Measurements from ENCODE around the gene ENPP7.

ENPP7 gene, protein sequence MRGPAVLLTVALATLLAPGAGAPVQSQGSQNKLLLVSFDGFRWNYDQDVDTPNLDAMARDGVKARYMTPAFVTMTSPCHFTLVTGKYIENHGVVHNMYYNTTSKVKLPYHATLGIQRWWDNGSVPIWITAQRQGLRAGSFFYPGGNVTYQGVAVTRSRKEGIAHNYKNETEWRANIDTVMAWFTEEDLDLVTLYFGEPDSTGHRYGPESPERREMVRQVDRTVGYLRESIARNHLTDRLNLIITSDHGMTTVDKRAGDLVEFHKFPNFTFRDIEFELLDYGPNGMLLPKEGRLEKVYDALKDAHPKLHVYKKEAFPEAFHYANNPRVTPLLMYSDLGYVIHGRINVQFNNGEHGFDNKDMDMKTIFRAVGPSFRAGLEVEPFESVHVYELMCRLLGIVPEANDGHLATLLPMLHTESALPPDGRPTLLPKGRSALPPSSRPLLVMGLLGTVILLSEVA

DNA sequence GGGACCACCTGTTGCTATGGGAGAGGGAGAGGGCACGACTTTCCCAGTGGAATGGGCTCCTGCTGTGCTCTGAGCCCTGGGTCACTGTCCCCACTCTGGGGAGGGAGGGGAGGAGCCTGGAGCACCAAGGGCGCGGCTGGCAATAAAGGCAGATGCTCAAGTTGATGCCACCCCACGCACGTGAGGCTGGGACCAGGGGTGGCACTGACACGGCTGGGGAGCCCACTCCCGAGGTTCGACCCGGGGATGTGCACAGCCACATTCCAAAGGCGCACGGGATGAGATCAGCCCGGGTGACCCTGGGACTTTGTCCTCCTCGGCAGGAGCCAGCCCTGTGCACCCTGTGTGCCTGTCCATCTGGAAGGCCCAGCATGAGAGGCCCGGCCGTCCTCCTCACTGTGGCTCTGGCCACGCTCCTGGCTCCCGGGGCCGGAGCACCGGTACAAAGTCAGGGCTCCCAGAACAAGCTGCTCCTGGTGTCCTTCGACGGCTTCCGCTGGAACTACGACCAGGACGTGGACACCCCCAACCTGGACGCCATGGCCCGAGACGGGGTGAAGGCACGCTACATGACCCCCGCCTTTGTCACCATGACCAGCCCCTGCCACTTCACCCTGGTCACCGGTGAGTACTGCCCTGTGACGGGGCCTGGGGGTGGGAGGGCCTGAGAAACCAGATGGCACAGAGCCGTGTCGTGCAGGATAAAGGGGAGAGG lies at the start of gene ENPP7:
TSS of gene ENPP7 (plus strand) at position 175 of the 715 bp plus-strand sequence. CDS start at position 372, 197 bp downstream.
- no peaks in the 10 kb centered on the region for H3K4me1 ChIP-seq (ENCODE audit: control insufficient read depth, insufficient read depth, low read length, unreplicated experiment)
- no peaks in the 10 kb centered on the region for H3K36me3 ChIP-seq (ENCODE audit: insufficient read depth, low read length)
- H3K4me3 ChIP-seq (ENCODE audit: low read depth, low read length): no peak within 1 kb of the TSS
- no peak within 1 kb of the TSS for H3K27ac ChIP-seq (ENCODE audit: low read depth, low read length)
- H3K79me2 ChIP-seq (ENCODE audit: control insufficient read depth, insufficient read depth, low read length, unreplicated experiment): no peaks in the 10 kb centered on the region
- H2AFZ ChIP-seq (ENCODE audit: low read length, unreplicated experiment): no peak within 1 kb of the TSS
- no peaks in the 10 kb centered on the region for H3K27me3 ChIP-seq (ENCODE audit: insufficient read depth, low read length)

DNA sequence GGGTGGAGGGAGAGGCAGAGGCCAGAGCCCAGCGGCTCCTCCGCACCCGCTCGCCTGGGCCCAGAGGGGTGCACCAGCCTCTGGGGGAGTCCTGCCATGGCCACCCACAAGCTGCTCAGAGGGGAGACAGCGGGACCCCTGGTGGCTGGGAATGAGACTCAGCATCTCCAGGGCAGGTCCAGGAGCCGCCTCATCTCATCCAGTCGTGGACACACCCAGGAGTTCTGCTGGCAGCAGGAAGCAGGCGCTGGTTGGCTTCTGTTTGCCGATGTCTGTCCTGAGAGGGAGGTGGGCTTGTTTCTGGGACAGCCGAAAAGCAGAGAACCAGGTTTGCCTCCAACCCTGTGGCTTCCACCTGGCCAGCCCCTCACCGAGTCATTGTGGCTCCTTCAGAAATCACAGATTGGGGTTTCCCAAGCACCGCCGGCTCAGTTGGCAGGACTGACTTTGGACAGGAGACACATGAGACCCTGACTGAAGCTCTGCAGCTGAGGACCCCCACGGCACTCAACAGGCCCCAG lies 49.6 kb upstream of the ENPP7 start:
- Histone ChIP-seq H2AFZ (ENCODE audit: low read length, unreplicated experiment) (no peak overlapping the region), H3K79me2 (ENCODE audit: control insufficient read depth, insufficient read depth, low read length, unreplicated experiment) (no peaks in the 10 kb centered on the region), H3K36me3 (ENCODE audit: insufficient read depth, low read length) (no peaks in the 10 kb centered on the region), H3K27ac (ENCODE audit: low read depth, low read length) (no peak overlapping the region), H3K4me1 (ENCODE audit: control insufficient read depth, insufficient read depth, low read length, unreplicated experiment) (no peaks in the 10 kb centered on the region), H3K4me3 (ENCODE audit: low read depth, low read length) (no peak overlapping the region), H3K27me3 (ENCODE audit: insufficient read depth, low read length) (peaks cover 85% of the 10 kb centered on the region)

GRCh38 chr17:79681628-79682261 lies 49.0 kb upstream of the ENPP7 start:
- Histone ChIP-seq H3K4me3 (ENCODE audit: low read depth, low read length) (no peak overlapping the region), H3K27ac (ENCODE audit: low read depth, low read length) (no peak overlapping the region), H3K4me1 (ENCODE audit: control insufficient read depth, insufficient read depth, low read length, unreplicated experiment) (no peaks in the 10 kb centered on the region), H3K36me3 (ENCODE audit: insufficient read depth, low read length) (no peaks in the 10 kb centered on the region), H3K27me3 (ENCODE audit: insufficient read depth, low read length) (peaks cover 85% of the 10 kb centered on the region), H3K79me2 (ENCODE audit: control insufficient read depth, insufficient read depth, low read length, unreplicated experiment) (no peaks in the 10 kb centered on the region), H2AFZ (ENCODE audit: low read length, unreplicated experiment) (no peak overlapping the region)

GRCh38 chr17:79683365-79683764 lies 47.4 kb upstream of the ENPP7 start:
- no peak overlapping the region for H2AFZ ChIP-seq (ENCODE audit: low read length, unreplicated experiment)
- peaks cover 81% of the 10 kb centered on the region for H3K27me3 ChIP-seq (ENCODE audit: insufficient read depth, low read length)
- H3K4me3 ChIP-seq (ENCODE audit: low read depth, low read length): no peak overlapping the region
- no peak overlapping the region for H3K27ac ChIP-seq (ENCODE audit: low read depth, low read length)
- no peaks in the 10 kb centered on the region for H3K4me1 ChIP-seq (ENCODE audit: control insufficient read depth, insufficient read depth, low read length, unreplicated experiment)
- H3K79me2 ChIP-seq (ENCODE audit: control insufficient read depth, insufficient read depth, low read length, unreplicated experiment): no peaks in the 10 kb centered on the region
- no peaks in the 10 kb centered on the region for H3K36me3 ChIP-seq (ENCODE audit: insufficient read depth, low read length)

DNA sequence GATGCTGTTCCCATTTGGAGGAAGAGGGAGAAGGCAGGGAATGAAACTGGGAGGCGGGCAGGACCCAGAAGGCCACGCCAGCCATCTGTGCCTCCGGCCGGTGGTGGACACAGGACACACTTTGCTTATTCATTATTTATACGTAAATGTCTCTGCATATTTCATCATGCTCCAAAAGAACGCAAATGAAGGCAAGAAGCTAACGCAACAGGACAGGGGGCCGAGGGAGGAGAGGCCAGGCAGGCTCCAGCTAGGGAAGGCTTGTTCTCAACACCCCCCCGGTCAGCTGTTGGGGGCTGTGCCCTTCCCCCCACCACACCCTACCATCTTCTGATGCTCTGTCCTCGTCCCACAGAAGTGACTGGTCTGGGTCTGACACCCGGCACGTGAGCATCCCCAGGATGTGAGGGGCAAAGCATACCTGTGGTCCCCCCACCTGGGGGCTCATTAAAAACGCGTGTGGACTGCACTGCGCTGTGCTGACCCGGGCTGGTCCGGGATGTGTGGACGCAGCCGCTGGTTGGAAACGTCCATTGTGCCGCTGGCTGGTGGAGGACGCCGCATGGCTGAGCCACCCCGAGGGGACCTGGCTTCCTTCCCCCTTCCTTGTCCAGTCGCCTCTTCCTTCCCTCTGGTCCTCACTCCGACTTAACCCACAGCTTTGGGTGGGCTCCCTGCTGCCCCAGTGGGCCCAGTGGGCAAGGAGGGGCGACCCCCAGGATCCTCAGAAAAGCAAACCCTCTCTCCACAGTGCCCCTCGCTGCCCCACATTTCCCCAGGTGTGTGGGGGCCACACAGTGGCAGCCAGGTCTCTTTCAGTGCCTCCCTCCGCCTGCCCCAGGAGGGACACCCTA lies 46.4 kb upstream of the ENPP7 start:
- no peaks in the 10 kb centered on the region for H3K36me3 ChIP-seq (ENCODE audit: insufficient read depth, low read length)
- H2AFZ ChIP-seq (ENCODE audit: low read length, unreplicated experiment): no peak overlapping the region
- H3K4me1 ChIP-seq (ENCODE audit: control insufficient read depth, insufficient read depth, low read length, unreplicated experiment): no peaks in the 10 kb centered on the region
- H3K4me3 ChIP-seq (ENCODE audit: low read depth, low read length): no peak overlapping the region
- H3K27me3 ChIP-seq (ENCODE audit: insufficient read depth, low read length): peaks cover 81% of the 10 kb centered on the region
- no peak overlapping the region for H3K27ac ChIP-seq (ENCODE audit: low read depth, low read length)
- H3K79me2 ChIP-seq (ENCODE audit: control insufficient read depth, insufficient read depth, low read length, unreplicated experiment): no peaks in the 10 kb centered on the region

GRCh38 chr17:79685121-79685520 lies 45.6 kb upstream of the ENPP7 start:
- H3K79me2 ChIP-seq (ENCODE audit: control insufficient read depth, insufficient read depth, low read length, unreplicated experiment): no peaks in the 10 kb centered on the region
- no peak overlapping the region for H3K4me3 ChIP-seq (ENCODE audit: low read depth, low read length)
- H2AFZ ChIP-seq (ENCODE audit: low read length, unreplicated experiment): no peak overlapping the region
- H3K27me3 ChIP-seq (ENCODE audit: insufficient read depth, low read length): peaks cover 80% of the 10 kb centered on the region
- no peak overlapping the region for H3K27ac ChIP-seq (ENCODE audit: low read depth, low read length)
- H3K36me3 ChIP-seq (ENCODE audit: insufficient read depth, low read length): no peaks in the 10 kb centered on the region
- H3K4me1 ChIP-seq (ENCODE audit: control insufficient read depth, insufficient read depth, low read length, unreplicated experiment): no peaks in the 10 kb centered on the region

GRCh38 chr17:79686476-79686875 lies 44.3 kb upstream of the ENPP7 start:
- Histone ChIP-seq H2AFZ (ENCODE audit: low read length, unreplicated experiment) (no peak overlapping the region), H3K79me2 (ENCODE audit: control insufficient read depth, insufficient read depth, low read length, unreplicated experiment) (no peaks in the 10 kb centered on the region), H3K4me1 (ENCODE audit: control insufficient read depth, insufficient read depth, low read length, unreplicated experiment) (no peaks in the 10 kb centered on the region), H3K27ac (ENCODE audit: low read depth, low read length) (no peak overlapping the region), H3K4me3 (ENCODE audit: low read depth, low read length) (no peak overlapping the region), H3K27me3 (ENCODE audit: insufficient read depth, low read length) (peaks cover 79% of the 10 kb centered on the region), H3K36me3 (ENCODE audit: insufficient read depth, low read length) (no peaks in the 10 kb centered on the region)

DNA sequence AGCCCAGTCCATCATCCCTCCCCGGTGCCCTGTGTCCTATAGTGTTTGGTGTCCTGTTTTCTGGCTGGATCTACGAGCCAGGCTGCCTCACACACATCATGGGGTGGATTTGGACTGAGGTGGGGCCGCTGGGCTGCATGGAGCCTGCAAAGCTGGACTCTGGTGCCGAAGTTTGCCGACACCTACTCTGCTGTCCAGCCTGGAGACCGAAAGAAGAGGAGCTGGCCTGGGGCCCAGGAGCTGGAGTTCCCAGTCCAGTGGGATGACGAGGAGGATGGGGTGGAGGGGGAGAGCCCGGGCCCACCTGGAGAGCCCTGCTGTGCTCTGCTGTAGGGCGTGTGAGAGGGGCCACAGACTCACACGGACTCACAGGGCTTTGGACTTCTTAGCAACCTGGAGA lies 40.3 kb upstream of the ENPP7 start:
- Histone ChIP-seq H3K79me2 (ENCODE audit: control insufficient read depth, insufficient read depth, low read length, unreplicated experiment) (no peaks in the 10 kb centered on the region), H2AFZ (ENCODE audit: low read length, unreplicated experiment) (no peak overlapping the region), H3K4me3 (ENCODE audit: low read depth, low read length) (no peak overlapping the region), H3K27me3 (ENCODE audit: insufficient read depth, low read length) (peaks cover 59% of the 10 kb centered on the region), H3K27ac (ENCODE audit: low read depth, low read length) (no peak overlapping the region), H3K36me3 (ENCODE audit: insufficient read depth, low read length) (no peaks in the 10 kb centered on the region), H3K4me1 (ENCODE audit: control insufficient read depth, insufficient read depth, low read length, unreplicated experiment) (peaks cover 4% of the 10 kb centered on the region)

DNA sequence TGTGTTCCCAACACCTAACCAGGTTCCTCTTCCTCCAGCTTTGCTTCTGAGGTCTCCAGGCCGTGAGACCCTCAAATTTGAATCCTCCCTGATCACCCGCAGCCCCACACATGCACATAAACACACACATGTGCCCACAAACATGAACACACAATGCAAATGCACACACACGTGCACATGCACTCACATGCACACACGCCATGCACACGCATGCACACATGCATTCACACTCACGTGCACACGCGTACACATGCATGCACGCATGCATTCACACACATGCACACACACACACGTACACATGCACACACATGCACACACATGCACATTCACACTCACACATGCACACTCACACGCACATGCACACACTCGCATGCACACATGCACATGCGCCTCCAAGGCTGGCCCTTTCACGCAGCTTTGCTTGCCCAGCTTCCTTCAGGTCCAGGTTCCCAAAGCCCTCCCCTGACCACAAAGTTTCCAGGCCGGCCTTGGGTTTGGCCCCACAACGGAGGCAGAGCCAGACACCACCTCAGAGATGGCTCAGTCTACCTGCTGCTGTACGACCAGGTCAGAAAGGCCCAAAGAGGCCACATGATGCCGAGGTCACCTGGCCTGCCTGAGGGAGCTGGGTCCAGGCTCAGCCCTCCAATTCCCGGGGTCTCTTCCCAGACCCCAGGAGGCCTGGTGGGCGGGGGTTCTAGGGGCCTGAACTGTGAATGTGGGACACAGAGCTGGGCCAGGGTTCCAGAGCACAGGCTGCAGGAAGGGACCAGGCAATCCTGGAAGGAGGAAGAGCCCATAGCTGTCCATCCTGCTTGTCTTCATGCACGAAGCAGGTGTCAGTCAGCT lies 39.5 kb upstream of the ENPP7 start:
- no peak overlapping the region for H3K4me3 ChIP-seq (ENCODE audit: low read depth, low read length)
- no peaks in the 10 kb centered on the region for H3K79me2 ChIP-seq (ENCODE audit: control insufficient read depth, insufficient read depth, low read length, unreplicated experiment)
- H3K27ac ChIP-seq (ENCODE audit: low read depth, low read length): no peak overlapping the region
- no peaks in the 10 kb centered on the region for H3K36me3 ChIP-seq (ENCODE audit: insufficient read depth, low read length)
- H3K27me3 ChIP-seq (ENCODE audit: insufficient read depth, low read length): peaks cover 51% of the 10 kb centered on the region
- no peak overlapping the region for H2AFZ ChIP-seq (ENCODE audit: low read length, unreplicated experiment)
- H3K4me1 ChIP-seq (ENCODE audit: control insufficient read depth, insufficient read depth, low read length, unreplicated experiment): peaks cover 12% of the 10 kb centered on the region

Data from ACC112 (cell line).